Activated naive CD4-positive, alpha-beta T cell (primary cell): ENCODE data around the gene MAPRE3.
A peak's percentile ranks its signal among the peaks of the same experiment; 100 is the strongest.

Experiments
- DNase-seq, 4 experiments: peaks; one replicate each; lab custom pipeline; 2025; lab: John Stamatoyannopoulos, UW

The MAPRE3 gene

GRCh38 chr2:27016801-27017325 is 46.4 kb downstream of the MAPRE3 start:
- DNase-seq = peak in 2 of 4 experiments; percentile 7 to 10

DNA sequence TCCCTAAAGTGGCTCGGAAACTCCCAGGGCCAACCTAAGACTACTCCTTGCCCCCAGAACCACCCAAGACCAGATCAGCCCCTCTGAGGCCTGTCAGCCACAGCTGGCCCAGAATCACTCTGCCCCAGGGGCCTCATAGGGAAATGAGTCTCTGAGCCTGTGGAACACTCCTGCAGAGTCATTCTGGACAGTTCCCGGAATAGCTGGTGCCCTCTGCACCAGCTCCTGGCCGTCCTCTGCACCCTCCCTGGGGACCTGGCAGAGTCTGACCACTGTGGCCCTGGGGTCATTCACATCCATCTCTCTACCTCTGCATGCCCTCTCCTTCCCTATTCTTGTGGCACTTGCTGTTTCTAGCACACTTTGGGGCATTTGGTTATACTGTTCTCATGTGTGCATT is 47.7 kb downstream of the MAPRE3 start:
- no peak for DNase-seq

DNA sequence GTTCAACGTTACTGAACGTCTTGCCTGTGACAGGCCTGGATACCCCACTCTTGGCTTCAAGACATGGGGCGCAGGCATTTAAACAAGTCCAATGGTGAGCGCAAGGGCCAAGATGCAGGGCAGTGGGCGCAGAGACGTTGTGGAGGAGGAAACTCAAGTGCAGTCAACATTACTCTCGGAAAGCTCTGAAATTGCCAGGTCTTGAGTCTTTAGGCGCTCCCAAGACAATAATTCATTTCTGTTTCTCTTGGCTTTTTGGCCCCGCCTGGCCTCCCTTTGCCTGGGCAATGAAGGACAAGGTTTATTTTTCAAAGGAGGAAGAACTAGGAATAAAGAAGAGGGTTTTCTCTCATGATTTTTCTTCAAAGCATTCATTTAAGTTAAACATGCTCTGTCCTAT is 49.0 kb downstream of the MAPRE3 start:
- DNase-seq = no peak

GRCh38 chr2:27019931-27020855 is 49.8 kb downstream of the MAPRE3 start:
- DNase-seq = no peak

- no peak for DNase-seq
These were observed 51.0 kb downstream of the MAPRE3 start for GRCh38 chr2:27021253-27022049.

DNA sequence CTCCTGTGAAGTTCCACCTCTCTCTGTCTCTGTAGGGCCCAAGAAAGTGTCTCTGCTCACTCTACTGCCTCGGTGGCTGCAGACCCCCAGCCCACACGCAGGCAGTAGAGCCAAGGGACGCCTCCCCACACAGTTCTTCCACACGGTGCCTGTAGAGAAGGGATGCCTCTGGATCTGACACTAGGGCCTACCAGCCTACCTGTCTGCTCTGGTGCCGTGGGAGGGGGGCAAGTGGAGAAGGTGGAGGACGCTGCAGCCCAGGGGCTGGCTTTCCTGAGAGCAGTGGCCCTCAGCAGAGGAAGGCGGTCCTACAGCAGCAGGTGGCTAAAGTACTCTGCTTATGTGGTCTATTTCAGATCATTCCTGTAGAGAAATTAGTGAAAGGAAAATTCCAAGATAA is 53.3 kb downstream of the MAPRE3 start:
- no peak for DNase-seq

DNA sequence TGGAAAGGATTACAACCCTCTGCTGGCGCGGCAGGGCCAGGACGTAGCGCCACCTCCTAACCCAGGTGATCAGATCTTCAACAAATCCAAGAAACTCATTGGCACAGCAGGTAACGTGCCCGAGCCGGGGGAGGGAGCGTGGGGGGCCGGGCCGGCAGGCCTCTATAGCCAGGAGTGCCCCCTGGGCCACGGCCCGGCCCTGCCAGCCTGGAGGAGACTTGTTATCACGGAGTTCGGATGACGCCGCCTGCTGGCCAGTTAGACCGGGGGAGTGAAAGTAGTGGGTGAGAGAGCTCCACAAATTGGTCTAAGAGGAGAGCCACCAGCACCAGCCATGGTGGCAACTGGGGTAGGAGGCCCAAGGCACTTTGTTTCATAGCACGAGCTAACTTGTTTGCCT is 53.8 kb downstream of the MAPRE3 start:
- DNase-seq = no peak

DNA sequence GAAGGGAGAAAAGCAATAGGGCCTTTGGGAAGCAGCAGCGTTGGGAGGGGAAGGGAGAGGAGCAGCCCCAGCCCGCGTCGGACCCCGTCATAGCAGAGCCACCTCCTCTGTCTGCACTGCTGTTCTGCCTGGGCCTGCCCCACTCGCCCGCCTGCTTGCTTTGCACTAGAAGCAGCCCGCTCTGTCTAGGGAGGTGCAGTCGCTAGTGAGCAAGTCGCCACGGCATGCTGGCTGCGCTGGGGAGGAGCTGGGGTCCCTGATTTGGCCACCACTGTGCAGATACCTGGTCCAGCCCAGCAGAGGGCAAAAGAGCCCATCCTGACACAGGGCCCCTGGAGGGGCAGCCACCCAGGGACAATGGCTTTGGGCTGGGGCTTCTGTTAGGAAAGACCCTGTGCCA is 54.4 kb downstream of the MAPRE3 start:
- no peak for DNase-seq

DNA sequence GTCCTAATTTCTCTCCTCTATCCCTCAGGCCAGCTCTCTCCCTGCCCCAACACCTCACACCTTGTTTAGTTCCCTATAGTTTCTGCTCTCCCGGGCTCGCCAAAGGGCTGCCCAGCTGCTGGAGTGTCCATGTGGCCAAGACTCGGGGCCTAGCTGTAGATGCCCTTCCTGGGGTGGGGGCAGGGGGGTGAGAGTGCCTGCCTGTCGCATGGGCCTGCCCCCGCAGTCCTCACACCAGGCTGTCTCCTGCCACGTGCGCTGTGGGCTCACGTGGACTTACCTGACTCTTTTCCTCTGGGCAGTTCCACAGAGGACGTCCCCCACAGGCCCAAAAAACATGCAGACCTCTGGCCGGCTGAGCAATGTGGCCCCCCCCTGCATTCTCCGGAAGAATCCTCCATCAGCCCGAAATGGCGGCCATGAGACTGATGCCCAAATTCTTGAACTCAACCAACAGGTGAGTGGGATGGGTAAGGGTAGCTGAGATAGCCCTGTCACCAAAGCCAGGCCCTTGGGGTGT is 54.9 kb downstream of the MAPRE3 start:
- no peak for DNase-seq

DNA sequence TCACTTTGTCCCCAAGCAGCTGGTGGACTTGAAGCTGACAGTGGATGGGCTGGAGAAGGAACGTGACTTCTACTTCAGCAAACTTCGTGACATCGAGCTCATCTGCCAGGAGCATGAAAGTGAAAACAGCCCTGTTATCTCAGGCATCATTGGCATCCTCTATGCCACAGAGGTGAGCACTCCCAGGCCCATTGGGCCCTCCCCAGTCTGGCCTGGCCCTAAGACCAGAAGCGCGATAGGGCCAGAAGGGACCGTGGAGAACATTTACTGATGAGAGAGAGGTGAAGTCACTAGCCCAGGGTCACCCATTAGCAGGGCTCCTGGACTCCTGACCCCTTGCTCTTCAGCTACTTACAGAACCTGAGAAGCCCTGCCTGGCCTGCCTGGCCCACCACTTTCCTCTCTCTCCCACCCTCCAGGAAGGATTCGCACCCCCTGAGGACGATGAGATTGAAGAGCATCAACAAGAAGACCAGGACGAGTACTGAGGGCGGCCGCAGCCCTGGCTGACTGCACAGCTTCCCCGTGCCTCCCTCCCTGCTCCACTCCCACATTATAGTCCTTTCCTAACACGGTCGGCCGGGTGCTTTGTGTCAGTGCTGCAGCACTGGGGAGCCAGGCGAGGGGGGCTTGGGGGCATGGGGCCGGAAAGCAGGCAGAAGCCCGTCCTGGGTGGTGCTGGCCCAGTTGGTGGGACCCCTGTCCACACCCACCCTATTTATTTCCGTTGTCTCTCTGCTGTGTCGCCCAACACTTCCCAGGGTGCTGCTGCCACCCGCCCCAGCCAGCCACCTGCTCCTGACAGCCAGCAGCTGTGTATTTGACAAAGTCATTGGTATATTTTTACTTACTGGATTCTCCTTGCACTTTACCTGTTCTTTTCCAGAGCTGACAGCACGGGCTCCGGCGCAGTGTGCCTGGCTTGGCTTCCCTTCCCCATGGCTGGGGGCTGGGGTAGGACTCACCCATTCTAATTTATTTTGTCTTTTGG is 55.7 kb downstream of the MAPRE3 start:
- DNase-seq = no peak

- no peak for DNase-seq
These were observed 56.8 kb downstream of the MAPRE3 start for GRCh38 chr2:27027211-27027651.

- DNase-seq = no peak
These were observed 58.6 kb downstream of the MAPRE3 start for GRCh38 chr2:27029051-27029450.

GRCh38 chr2:27032495-27033252 is 62.2 kb downstream of the MAPRE3 start, which contains the start of gene TMEM214:
TSS of gene TMEM214 (plus strand) at chr2:27032965. CDS start at chr2:27033016, 51 bp downstream.
- peak; percentile 12 to 60 (median 36) for DNase-seq

DNA sequence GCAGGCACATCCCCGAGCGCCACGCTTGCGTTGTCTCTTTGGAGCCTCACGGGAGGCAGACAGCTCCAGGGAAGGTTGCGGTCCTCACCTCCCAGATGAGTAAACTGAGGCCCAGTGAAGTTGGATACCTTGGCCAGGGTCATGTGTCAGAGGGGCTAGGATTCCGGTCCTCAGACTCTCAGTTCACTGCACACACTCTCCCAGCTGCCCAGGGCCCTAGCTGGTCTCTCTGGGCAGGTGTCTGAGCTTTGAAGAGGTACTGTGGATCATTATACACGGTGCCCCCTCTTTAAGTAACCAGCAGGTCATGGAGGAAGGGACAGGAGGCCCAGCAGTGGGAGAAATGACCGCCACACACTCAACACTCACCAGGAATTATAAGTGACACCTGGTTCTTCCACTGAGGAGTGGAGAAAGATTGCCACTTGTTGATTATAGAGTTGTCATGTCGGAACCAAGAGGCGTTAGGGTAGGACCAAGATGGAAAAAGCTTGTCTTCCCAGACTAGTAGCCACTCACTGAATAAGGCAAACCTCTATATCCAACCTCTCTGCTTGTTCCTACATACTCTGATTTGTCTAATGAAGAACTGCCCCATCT is 62.9 kb downstream of the MAPRE3 start:
- DNase-seq = no peak

DNA sequence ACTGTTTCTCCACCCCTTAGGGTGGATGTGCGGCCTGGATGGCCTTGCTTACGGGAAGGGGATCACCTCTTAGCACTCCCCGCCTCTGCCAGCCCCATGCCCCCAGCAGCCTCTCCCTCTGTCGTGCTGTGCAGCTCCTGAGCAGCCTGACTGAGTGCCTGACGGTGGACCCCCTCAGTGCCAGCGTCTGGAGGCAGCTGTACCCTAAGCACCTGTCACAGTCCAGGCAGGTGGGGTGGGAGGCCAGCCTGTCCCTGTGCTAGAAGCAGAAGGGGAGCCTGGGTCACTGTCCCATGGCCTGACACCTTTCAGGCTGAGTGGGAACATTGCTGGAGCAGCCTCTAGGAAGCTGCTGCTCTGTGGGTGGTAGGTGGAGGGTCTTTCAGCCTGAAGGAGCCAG is 67.6 kb downstream of the MAPRE3 start:
- DNase-seq = no peak

DNA sequence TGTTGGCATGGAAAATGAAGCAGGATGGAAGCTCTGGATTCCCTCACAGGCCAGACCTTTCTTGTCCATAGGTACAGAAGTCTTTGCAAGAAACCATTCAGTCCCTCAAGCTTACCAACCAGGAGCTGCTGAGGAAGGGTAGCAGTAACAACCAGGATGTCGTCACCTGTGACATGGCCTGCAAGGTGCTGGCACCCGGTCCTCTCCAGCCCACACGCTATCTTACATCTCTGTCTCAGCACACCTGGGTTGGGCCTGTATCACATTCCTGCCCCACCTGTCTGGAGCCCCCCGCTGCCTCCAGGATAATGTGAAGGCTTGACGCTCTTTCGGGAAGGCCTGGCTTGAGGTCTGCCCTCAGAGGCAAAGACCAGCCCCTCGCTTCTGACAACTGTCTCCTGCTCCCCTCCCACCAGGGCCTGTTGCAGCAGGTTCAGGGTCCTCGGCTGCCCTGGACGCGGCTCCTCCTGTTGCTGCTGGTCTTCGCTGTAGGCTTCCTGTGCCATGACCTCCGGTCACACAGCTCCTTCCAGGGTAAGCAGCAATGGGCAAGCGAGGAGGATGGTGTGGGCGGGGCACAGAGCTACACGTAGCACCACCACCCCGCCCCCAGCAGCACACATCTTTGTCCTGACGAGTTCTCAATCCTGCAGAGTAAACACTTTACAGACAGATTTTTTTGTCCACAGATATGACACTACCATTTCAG is 68.3 kb downstream of the MAPRE3 start:
- no peak for DNase-seq

DNA sequence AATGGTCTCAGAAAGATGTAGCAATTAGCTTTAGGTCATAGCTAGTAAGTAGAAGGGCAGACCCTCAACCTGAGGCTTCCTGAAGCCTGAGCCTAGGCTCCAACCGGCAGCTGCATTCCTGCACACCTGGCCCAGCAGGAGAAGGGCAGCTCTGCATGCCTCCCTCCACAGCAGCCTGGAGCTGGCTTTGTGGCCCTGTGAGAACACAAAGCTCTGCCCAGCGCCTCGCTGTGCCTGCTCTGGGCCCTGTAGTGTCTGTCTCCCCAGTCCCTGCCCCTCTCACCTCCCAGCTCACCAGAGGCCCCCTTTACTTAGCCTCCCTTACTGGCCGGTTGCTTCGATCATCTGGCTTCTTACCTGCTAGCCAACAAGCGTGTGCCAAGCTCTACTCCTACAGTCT is 69.0 kb downstream of the MAPRE3 start:
- no peak for DNase-seq

GRCh38 chr2:27039871-27040270 is 69.4 kb downstream of the MAPRE3 start:
- no peak for DNase-seq

DNA sequence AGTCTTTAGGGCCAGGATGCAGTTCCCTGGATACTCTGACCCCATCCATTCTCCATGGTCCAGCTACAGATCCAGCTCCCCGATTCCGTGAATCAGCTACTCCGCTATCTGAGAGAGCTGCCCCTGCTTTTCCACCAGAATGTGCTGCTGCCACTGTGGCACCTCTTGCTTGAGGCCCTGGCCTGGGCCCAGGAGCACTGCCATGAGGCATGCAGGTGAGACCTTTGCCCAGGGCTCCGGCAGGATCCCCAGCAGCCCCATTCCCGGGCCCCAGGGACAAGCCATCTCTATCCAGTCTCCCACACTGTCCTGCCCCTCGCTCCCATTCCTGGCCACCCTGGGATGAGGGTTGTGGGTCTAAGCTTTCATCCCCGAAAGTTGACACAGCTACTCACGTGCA is 69.8 kb downstream of the MAPRE3 start:
- no peak for DNase-seq
